Keratinocyte (primary cell): ENCODE results near the gene XAB2.

Experiments
- CTCF ChIP-seq, 3 experiments: IDR thresholded peaks in 1 of 3; conservative IDR thresholded peaks in 1 of 3; optimal IDR thresholded peaks in 1 of 3; 2 replicates in 2 of 3; 3 replicates in 1 of 3; pipeline versions ENCODE3 to v1.5.1; 2011; ENCODE audit warnings: low read length in 3 of 3, mild to moderate bottlenecking in 3 of 3, moderate library complexity in 2 of 3, control low read depth in 1 of 3, inconsistent platforms in 1 of 3; ENCODE audit not compliant: insufficient read depth in 2 of 3; ENCODE audit errors: extremely low read depth in 1 of 3
- EZH2 ChIP-seq: IDR thresholded peaks from one replicate; pipeline ENCODE4 v1.6.1; 2012; ENCODE audit warnings: inconsistent platforms, mild to moderate bottlenecking, low read length, moderate library complexity

- no peak for TF ChIP-seq EZH2
- TF ChIP-seq CTCF (optimal IDR thresholded peaks at IDR 0.05 in 1 of 3, IDR thresholded peaks at IDR 0.05 in 1 of 3, conservative IDR thresholded peaks at IDR 0.05 in 1 of 3; ENCODE audit: extremely low read depth in 1 of 3, insufficient read depth in 2 of 3, low read length in 3 of 3), result no peak
These were observed 6.3 kb upstream of the XAB2 start for GRCh38 chr19:7635670-7636069.
